DND-41 (cell line): ENCODE data around the gene RASGEF1B.

ENCODE experiments used
- ATAC-seq: fragments of 200-7000 bp; cut with Tn5 transposase; 3 replicates; pipeline ENCODE4 v1.9.1; 2021; ENCODE audit warnings: low read depth; ENCODE audit not compliant: insufficient read depth
- DNase-seq: peaks from one replicate; pipeline ENCODE4 v3.0.0-alpha.2; 2020
- H2AFZ ChIP-seq: 2 replicates; pipeline ENCODE4 v1.6.0; 2012; ENCODE audit warnings: low read depth, low read length
- H3K27ac ChIP-seq: 2 replicates; pipeline ENCODE4 v1.5.1; 2012; ENCODE audit warnings: low read length, inconsistent platforms
- H3K27me3 ChIP-seq: fragments of 200-600 bp; sonication (generic); 2 replicates; pipeline ENCODE4 v1.6.0; 2012; ENCODE audit warnings: low read length, mild to moderate bottlenecking, inconsistent platforms; ENCODE audit not compliant: insufficient read depth, poor library complexity
- H3K36me3 ChIP-seq: 2 replicates; pipeline ENCODE4 v1.5.1; 2012; ENCODE audit warnings: low read length, inconsistent platforms; ENCODE audit not compliant: insufficient read depth
- H3K4me1 ChIP-seq: 2 replicates; pipeline ENCODE4 v1.5.1; 2012; ENCODE audit warnings: mild to moderate bottlenecking, low read length; ENCODE audit not compliant: insufficient read depth
- H3K4me2 ChIP-seq: 2 replicates; pipeline ENCODE4 v1.6.0; 2012; ENCODE audit warnings: mild to moderate bottlenecking, moderate library complexity, low read length, inconsistent platforms; ENCODE audit not compliant: insufficient read depth
- H3K4me3 ChIP-seq, 2 experiments: fragments of 200-600 bp in 1 of 2; shearing (Covaris generic) in 1 of 2; 2 replicates each; pipeline ENCODE4 v1.5.1; 2012 to 2016; ENCODE audit warnings: inconsistent platforms in 2 of 2, low read length in 2 of 2, mild to moderate bottlenecking in 2 of 2, low read depth in 1 of 2, moderate library complexity in 1 of 2
- H3K79me2 ChIP-seq: 2 replicates; pipeline ENCODE4 v1.6.0; 2012; ENCODE audit warnings: low read length, inconsistent platforms; ENCODE audit not compliant: insufficient read depth
- H3K9ac ChIP-seq: 2 replicates; pipeline ENCODE4 v1.6.0; 2012; ENCODE audit warnings: low read depth, mild to moderate bottlenecking, inconsistent platforms, low read length, moderate library complexity
- H3K9me3 ChIP-seq: 2 replicates; pipeline ENCODE4 v1.5.1; 2012; ENCODE audit warnings: low read length, moderate library complexity, mild to moderate bottlenecking, inconsistent platforms; ENCODE audit not compliant: insufficient read depth, severe bottlenecking
- H4K20me1 ChIP-seq: 2 replicates; pipeline ENCODE4 v1.6.0; 2012; ENCODE audit warnings: low read length; ENCODE audit not compliant: insufficient read depth
- EZH2 ChIP-seq: IDR thresholded peaks from 3 replicates; pipeline ENCODE4 v1.6.1; 2012; ENCODE audit warnings: borderline replicate concordance, low read depth, mild to moderate bottlenecking, moderate library complexity, low read length, inconsistent platforms; ENCODE audit not compliant: severe bottlenecking
- TF ChIP-seq, protein P1 (sequence below): IDR thresholded peaks from 2 replicates; pipeline ENCODE4 v1.5.1; 2012; ENCODE audit warnings: borderline replicate concordance, low read length, moderate library complexity, mild to moderate bottlenecking; ENCODE audit not compliant: poor library complexity, severe bottlenecking; ENCODE audit errors: extremely low read depth

The RASGEF1B gene

DNA sequence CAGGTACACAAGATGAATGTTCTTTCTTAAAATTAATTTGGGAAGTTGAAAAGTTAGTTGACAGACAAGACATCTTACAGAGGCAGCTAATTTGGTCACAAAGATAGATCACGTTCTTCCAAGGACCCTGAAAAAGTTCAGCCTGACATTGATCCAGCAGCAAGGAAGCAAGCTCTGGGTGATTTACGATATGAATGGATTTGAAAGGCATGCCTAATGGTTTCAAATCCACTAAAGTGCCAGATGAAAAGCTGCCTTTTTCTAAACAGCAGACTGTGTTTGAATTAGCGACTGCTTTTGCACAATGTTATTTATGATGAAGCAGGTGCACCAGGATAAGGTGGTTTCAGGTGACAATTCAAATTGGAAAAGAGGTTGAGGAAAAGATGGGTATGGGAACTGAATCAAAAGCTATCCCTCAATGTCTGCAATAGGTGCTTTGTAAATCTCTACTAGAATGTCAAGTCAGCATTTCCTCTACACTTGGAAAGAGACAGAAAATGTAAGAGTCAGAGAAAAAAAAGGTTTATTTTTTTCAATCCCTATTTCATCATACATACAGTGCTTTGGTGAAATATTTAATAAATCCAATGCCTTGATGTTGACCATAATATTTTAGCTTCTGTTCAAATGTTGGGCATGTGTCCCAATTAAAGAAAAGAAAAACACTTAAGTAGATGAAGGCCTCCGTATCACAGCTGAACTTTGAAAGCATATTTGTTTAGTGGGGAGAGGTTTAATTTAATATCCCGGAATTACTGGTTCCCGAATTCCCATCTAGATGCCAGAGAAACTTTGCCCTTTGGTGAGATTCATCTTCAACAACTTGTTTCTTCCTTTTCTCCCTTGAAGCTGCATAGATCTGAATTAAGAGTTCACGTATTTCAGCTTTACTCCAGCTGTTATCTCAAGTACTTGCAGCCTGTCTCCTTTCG is 6.0 kb downstream of the RASGEF1B start:
- peaks cover 11% of the 10 kb centered on the region for H3K4me1 ChIP-seq
- ATAC-seq, result no peak
- no peaks in the 10 kb centered on the region for H3K36me3 ChIP-seq
- H3K4me3 ChIP-seq, result no peak overlapping the region
- no peak overlapping the region for H3K4me2 ChIP-seq
- no peak for TF ChIP-seq EZH2
- H3K79me2 ChIP-seq, result peaks cover 2% of the 10 kb centered on the region; the same call in 1 of the 2 replicates
- H3K27me3 ChIP-seq, result peaks cover 5% of the 10 kb centered on the region
- H4K20me1 ChIP-seq, result peaks cover 3% of the 10 kb centered on the region; the same call in 1 of the 2 replicates
- no peak overlapping the region for H2AFZ ChIP-seq
- H3K27ac ChIP-seq, result no peak overlapping the region
- no peaks in the 10 kb centered on the region for H3K9me3 ChIP-seq
- DNase-seq, result no peak
- no peak overlapping the region for H3K9ac ChIP-seq

DNA sequence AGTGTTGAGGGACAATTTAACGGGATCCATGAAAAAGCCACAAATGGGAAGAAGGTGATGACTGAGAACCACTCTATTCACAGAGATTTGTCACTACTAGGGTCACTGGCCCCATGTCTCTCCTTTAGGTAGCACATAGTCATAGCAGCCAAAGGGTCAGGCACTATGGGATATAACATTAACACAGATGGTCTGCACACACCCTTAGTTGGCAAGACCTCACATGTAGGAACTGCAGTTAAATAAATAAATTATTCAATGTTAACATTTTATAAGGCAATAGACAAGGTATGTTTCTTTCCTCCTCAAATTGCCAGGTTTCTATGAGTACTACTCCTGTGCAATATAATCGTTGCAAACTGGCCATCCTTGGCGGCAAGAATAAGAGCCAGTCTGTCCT is 10.9 kb downstream of the RASGEF1B start:
- no peak for ATAC-seq
- H2AFZ ChIP-seq, result no peak overlapping the region
- H3K27me3 ChIP-seq, result no peaks in the 10 kb centered on the region
- H4K20me1 ChIP-seq, result peaks cover 3% of the 10 kb centered on the region; the same call in 1 of the 2 replicates
- no peak overlapping the region for H3K27ac ChIP-seq
- no peaks in the 10 kb centered on the region for H3K79me2 ChIP-seq
- H3K4me1 ChIP-seq, result no peaks in the 10 kb centered on the region
- H3K4me3 ChIP-seq, result no peak overlapping the region
- H3K36me3 ChIP-seq, result no peaks in the 10 kb centered on the region; the same call in 1 of the 2 replicates
- no peak for TF ChIP-seq EZH2
- TF ChIP-seq, protein P1, sequence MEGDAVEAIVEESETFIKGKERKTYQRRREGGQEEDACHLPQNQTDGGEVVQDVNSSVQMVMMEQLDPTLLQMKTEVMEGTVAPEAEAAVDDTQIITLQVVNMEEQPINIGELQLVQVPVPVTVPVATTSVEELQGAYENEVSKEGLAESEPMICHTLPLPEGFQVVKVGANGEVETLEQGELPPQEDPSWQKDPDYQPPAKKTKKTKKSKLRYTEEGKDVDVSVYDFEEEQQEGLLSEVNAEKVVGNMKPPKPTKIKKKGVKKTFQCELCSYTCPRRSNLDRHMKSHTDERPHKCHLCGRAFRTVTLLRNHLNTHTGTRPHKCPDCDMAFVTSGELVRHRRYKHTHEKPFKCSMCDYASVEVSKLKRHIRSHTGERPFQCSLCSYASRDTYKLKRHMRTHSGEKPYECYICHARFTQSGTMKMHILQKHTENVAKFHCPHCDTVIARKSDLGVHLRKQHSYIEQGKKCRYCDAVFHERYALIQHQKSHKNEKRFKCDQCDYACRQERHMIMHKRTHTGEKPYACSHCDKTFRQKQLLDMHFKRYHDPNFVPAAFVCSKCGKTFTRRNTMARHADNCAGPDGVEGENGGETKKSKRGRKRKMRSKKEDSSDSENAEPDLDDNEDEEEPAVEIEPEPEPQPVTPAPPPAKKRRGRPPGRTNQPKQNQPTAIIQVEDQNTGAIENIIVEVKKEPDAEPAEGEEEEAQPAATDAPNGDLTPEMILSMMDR, result no peak
- H3K9ac ChIP-seq, result no peak overlapping the region
- no peak overlapping the region for H3K4me2 ChIP-seq
- no peak for DNase-seq
- no peaks in the 10 kb centered on the region for H3K9me3 ChIP-seq

DNA sequence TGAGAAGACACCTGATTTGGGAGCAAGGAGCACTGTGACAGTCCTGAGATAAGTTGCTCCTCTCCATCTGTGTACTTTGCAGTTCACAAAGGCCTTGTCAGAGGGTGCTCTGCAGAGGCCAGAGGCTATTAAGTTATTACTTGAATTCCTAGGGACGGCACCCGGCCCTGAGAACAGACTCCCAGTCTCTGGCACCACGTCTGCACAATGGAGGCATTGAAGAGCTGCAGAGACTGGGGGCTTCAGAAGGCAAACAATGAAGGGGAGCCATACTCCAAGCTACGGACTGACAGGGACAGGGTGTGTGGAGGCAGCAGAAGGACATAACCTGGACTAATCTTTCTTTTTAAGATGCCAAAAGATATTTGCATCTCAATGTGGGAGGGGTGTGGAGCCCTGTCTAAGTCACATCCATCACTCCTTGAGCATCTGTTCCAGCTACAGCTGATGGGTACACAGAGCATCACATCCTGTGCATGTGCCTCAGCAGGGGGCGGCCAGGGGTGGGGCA is 11.5 kb downstream of the RASGEF1B start:
- H4K20me1 ChIP-seq, result peaks cover 3% of the 10 kb centered on the region; the same call in 1 of the 2 replicates
- H3K9ac ChIP-seq, result no peak overlapping the region
- ATAC-seq (no peak), DNase-seq (no peak)
- no peak overlapping the region for H3K4me3 ChIP-seq
- no peak overlapping the region for H3K27ac ChIP-seq
- no peaks in the 10 kb centered on the region for H3K9me3 ChIP-seq
- H2AFZ ChIP-seq, result no peak overlapping the region
- H3K4me2 ChIP-seq, result no peak overlapping the region
- no peak for TF ChIP-seq EZH2
- TF ChIP-seq, protein P1, result no peak
- H3K27me3 ChIP-seq, result no peaks in the 10 kb centered on the region
- H3K4me1 ChIP-seq, result no peaks in the 10 kb centered on the region
- no peaks in the 10 kb centered on the region; the same call in 1 of the 2 replicates for H3K36me3 ChIP-seq
- no peaks in the 10 kb centered on the region for H3K79me2 ChIP-seq

DNA sequence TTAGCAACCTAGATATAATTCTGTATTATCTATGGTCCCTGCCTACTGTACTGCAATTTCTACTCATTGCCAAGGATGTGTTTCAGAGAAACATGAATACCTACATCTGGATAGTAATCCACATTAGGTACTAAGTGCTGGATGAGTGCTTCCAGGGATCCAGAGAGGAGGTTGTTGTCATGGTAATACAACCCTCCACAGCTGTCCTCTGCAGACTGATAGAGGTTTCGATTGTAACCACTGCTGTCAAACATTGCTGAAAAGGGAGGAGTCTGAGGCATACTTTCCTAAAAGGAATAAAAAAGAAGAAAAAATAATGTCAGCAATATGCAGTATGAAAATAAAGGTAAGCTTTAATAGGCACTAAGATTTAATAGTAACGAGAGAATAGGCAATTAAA is 12.5 kb downstream of the RASGEF1B start:
- H3K4me1 ChIP-seq, result no peaks in the 10 kb centered on the region
- no peaks in the 10 kb centered on the region for H3K27me3 ChIP-seq
- H4K20me1 ChIP-seq, result peaks cover 3% of the 10 kb centered on the region; the same call in 1 of the 2 replicates
- H3K4me3 ChIP-seq, result no peak overlapping the region
- H3K27ac ChIP-seq, result no peak overlapping the region
- DNase-seq (no peak), ATAC-seq (no peak)
- TF ChIP-seq EZH2, result no peak
- TF ChIP-seq, protein P1, result no peak
- no peak overlapping the region for H2AFZ ChIP-seq
- no peaks in the 10 kb centered on the region; the same call in 1 of the 2 replicates for H3K36me3 ChIP-seq
- no peaks in the 10 kb centered on the region for H3K79me2 ChIP-seq
- no peak overlapping the region for H3K4me2 ChIP-seq
- H3K9ac ChIP-seq, result no peak overlapping the region
- no peaks in the 10 kb centered on the region for H3K9me3 ChIP-seq
